ENCODE results near the gene C2orf78.

- TF ChIP-seq EZH2 (IDR thresholded peaks at IDR 0.05; ENCODE audit: borderline replicate concordance, low read depth, low read length, poor library complexity, severe bottlenecking) (no peak), CTCF (conservative IDR thresholded peaks at IDR 0.05; ENCODE audit: low read depth, low read length) (no peak)
Measured at GRCh38 chr2:73823416-73823815, 39.4 kb downstream of the C2orf78 start.

All from A673 (cell line).